H1 (cell line): ENCODE results near the gene PAQR7. TPM values are rescaled to one million over a fixed set of nuclear protein-coding genes. Genes with fewer than 3 reads are reported as not detected.

Experiments used
- CTCF ChIP-seq, 3 experiments: IDR thresholded peaks; 1 replicate in 2 of 3; 2 replicates in 1 of 3; pipeline versions ENCODE4 v1.5.1 to v1.6.1; 2011; ENCODE audit warnings: low read length in 3 of 3, mild to moderate bottlenecking in 3 of 3, inconsistent platforms in 2 of 3, low read depth in 1 of 3, moderate library complexity in 1 of 3; ENCODE audit not compliant: insufficient read depth in 1 of 3; ENCODE audit errors: control extremely low read depth in 1 of 3
- RBBP5 ChIP-seq: IDR thresholded peaks from 2 replicates; pipeline ENCODE4 v1.7.1; 2012; ENCODE audit warnings: low read depth, mild to moderate bottlenecking, inconsistent platforms, low read length, moderate library complexity, borderline replicate concordance
- SIX5 ChIP-seq: IDR thresholded peaks from 2 replicates; pipeline ENCODE4 v1.6.1; 2011; ENCODE audit warnings: mild to moderate bottlenecking, low read depth, low read length
- polyA plus RNA-seq, 7 experiments: library from polyadenylated mRNA; depleted of rRNA in 3 of 7; stranded (reverse) in 5 of 7; unstranded in 2 of 7; fragments of >200 nt in 5 of 7; fragments of 200-250 nt in 2 of 7; gene quantifications; 1 replicate in 5 of 7; 2 replicates in 1 of 7; 4 replicates in 1 of 7; pipeline versions ENCODE4 v1.2.1 to v1.2.3, GENCODE V29; 2011 to 2013; ENCODE audit warnings: missing spikeins in 2 of 7, mixed read lengths in 2 of 7
- total RNA-seq: library from RNA; stranded (reverse); fragmentation: NEBNext Ultra II Directional; extraction: Animal tissue kit (Norgen Biotek cat#: 25700); gene quantifications from 2 replicates; pipeline ENCODE4 v1.2.1, GENCODE V29; 2021

PAQR7 gene
- total and polyA plus RNA-seq, 2 of the 8 experiments (the other 6 are each of a cell fraction or from before 2014, with no cell fraction given) = 7.3 to 7.4 TPM

GRCh38 chr1:25922056-25922970, 46.8 kb upstream of the PAQR7 start (continued):
- TF ChIP-seq CTCF (IDR thresholded peaks at IDR 0.05; ENCODE audit: control extremely low read depth in 1 of 3, insufficient read depth in 1 of 3, low read depth in 1 of 3, low read length in 3 of 3) = no peak
- peak; percentile 80; the same call in 1 of the 2 replicates for TF ChIP-seq RBBP5
- no peak for TF ChIP-seq SIX5
